NCI-H1694 treated with DMSO at 0.1 percent for 48 hours (cell line): ENCODE measurements around the gene DYNC1I1.
A peak's percentile ranks its signal among the peaks of the same experiment; 100 is the strongest.

ENCODE experiments used
- DNase-seq: peaks from one replicate; lab custom pipeline; 2025; lab: John Stamatoyannopoulos, UW

Gene DYNC1I1

DNA sequence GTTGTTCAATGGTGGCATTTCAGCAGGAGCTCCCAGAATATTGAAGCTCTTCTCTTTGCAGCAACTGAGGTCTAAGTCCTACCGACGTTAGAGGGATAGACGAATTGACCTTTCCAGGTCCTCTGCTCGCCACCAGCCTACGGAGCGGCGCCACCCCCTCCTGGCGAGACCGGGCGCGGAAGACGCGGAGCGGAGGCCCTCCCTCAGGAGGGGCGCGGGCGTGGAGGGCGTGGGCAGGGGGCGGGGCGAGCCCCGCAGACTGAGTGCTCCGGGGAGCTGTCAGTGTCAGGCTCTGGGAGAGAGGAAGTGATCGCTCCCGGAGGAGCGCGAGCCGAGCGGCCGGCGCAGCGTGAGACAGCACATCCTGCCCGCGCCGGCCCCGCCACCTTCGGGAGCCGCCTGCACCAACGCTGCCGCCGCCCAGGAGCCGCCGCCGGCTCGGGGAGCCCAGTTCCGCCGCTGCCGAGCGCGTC is at the start of gene DYNC1I1:
Gene DYNC1I1, plus strand, starts transcription at position 257 of the 473 bp plus-strand sequence. CDS start 32,176 bp downstream, outside the sequence.
- peak; percentile 48 for DNase-seq

DNA sequence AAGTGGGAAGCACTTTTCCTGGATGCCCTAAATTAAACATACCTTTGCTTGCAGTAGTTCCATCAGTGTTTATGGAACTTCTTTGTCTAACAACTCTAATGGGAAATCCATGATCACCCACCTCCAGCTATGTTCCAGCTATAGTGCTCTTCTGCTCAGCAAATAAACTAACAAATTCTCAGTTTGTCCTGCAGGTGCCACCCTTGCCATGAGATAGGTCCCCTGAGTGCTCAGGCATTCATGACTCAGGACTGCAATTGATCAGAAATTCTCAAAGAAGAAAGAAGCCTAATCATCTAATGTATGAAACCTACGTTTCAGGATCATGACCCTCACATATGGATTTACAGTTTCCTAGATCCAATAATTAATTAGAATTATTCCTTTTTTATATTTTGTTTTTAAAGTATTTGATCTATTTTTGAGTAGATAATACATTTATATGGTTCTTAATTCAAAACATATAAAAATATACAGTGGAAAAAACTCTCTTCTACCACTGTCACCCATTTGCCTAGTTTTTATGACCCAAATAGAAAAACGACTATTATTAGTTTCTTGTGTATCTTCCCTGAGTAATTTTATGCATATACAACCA is 48.7 kb upstream of the DYNC1I1 start:
- peak; percentile 66 for DNase-seq

GRCh38 chr7:95725205-95725604 is 47.1 kb upstream of the DYNC1I1 start:
- peak; percentile 13 for DNase-seq

DNA sequence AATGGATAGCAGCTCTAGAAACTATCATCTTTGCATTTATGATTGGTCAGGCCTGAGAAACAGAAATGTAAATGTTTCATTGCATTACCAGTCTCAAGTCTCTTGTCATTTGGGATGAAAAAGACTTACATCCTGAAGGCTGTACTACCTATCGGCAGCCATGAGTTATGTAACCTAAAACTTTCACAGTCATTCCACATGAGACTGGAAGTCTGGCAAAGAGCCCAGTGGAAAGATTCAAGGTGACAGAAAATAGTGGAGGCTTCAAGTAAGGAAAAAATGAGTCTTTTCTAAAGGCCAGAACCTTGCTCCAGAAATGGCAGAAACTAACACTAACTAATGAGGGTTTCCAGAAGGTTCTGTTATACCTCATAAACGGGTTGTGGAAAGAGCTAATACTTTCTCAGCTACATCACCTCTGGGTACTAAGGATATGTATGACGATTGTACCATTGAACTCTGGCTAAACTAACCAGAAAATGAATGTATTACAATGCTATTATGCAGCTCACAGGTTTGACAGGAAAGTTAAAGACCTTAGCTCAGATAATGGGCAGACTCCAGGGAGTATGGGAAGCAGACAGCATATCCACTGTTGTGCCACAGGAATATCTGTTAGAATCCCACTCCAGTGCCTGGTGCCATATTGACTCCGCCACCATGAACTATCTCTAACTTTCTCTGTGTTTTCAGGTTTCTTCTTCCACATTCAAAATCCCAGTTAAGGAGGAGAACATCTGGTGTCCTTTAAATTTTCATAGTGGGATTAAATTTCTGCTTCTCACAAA is 41.7 kb upstream of the DYNC1I1 start:
- no peak for DNase-seq

DNA sequence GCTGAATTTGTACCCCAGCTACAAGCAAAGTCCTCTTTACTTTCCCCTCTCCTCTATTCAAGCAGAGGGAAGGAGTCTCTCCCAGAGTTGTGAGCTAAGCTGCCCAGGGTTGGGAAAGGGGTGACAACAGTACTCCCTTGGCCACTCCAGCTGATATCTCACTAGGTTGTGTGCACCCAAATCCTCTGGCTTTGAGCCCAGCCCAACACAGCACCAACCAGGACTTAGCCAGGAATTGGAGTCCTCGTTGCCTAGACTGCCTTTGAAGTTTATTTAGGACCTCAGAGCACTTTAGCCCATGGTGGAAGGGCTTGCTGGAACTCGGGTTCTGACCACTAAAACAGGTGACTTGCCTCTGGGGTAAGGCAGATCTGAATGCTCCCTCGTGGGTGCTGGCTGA is 35.7 kb upstream of the DYNC1I1 start:
- DNase-seq, result no peak

DNA sequence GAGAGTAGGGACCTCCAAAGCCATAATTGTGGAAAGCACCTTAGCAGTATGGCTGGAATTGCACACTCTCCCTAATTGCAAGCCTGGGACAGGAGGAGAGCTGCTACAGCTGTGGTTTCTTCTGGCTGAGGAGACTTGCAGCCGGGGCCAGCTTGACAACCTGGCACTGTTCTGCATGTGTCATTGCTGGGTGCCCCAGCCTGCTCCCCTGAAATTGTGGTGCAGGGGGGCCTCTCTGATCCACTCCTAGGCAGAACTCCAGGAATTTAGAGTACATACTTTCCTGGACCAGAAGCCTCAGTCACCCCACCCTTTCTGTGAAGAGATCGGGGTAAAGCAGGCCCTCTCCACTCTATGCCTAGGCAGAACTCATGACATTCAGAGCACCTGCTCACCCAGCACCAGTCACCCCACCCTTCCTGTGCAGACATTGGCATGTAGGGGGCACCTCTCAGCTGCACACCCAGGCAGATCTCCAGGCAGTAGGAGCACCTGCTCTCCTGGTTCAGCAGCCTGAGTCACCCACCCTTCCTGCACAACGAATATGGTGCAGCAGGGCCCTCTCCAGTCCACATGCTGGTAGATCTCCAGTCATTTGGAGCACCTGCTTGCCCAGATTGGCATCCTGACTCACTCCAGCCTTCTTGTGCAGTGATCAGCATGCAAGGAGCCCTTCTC is 34.4 kb upstream of the DYNC1I1 start:
- no peak for DNase-seq

DNA sequence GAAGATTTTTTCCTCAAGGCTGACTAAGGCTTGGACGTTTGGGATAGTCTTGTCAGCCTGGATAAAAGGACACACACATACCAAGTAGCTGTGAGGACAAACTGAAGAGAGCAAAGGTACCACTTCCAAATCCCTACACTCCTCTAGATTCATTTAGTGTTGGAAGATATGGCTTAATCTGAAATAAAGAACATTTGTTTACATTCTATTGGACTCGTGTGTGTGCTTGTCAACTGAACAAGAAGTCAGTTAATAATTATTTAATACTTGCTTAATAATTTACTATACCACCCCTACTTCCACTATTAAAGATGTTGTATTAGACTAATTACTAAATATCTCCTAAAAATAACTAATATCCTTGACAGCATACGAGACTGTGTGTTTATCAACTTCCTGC is 23.3 kb upstream of the DYNC1I1 start:
- DNase-seq, result no peak

- DNase-seq, result no peak
Measured at GRCh38 chr7:95749515-95749914, 22.8 kb upstream of the DYNC1I1 start.

- DNase-seq, result no peak
Measured at GRCh38 chr7:95753440-95753839, 18.9 kb upstream of the DYNC1I1 start.

DNA sequence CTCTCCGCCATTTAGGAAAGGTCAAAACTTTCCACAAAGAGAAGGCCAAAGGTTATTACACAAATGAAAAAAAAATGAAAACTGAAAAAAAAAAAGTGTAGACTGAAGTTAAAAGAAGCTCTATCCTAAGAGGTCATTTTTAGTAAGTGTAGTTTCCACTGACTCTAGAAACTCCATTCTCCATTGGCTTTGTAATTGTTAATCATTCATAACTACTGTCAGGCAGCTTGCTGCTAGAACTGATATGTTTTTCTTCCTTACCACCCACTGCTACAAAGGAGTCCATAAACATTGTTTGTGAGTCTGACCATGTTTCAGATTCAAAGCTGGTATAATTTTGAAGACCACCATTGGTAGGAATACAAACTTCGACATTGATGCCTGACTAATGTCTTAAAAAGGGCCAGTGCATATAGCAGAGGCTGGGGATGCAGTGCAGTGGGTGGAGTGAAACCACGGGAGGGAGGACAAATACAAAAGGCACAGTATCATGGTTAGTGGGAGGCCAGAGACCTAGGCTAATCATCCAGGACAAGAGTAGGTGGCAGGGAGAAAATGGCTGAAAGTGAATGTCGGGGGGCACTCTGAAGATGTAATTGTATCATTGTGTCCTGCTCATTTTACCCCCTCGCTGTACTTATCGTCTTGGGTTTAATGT is 16.9 kb upstream of the DYNC1I1 start:
- DNase-seq, result no peak

- DNase-seq, result no peak
Measured at GRCh38 chr7:95758187-95758586, 14.2 kb upstream of the DYNC1I1 start.

- no peak for DNase-seq
Measured at GRCh38 chr7:95766086-95766485, 6.3 kb upstream of the DYNC1I1 start.

GRCh38 chr7:95766657-95767056 is 5.7 kb upstream of the DYNC1I1 start:
- DNase-seq, result no peak

DNA sequence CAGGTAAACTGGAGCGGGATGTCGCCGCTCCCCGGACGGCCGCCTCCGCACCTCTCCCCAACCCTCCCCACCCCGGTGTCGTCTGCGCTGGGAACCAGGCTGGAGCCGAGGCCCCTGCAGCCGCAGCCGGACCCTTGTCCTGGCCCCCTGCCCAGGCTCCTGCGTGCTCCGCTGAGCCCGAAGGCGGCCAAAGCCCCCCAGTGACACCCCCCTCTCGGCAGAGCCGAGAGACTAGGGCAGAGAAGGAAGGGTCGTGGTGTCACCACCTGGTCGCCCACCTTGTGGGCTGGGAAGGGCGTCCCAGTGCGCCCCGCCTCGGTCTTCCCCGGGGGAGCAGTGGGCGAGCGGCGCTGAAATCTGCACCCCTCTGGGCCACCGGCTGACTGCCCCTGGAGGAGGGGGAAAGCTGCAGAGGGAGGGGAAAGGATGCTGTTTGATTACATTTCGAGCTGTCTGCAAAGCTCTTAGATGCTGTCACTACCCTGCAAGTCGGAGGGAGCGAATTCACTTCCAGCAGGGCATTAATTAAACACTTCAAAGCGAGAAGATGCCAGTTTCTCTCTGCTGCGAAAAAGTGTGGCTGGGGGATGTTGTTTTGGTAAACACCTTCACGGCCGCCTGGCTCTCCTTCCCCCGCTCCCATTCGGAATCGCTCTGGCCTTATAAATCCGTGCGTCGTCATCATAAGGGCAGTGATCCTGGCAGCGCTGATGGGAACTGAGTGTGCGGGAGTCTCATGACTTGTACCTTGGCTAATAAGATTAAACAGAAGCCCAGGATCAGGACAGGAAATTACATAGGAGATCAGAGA is 622 bp downstream of the DYNC1I1 start:
- no peak for DNase-seq

GRCh38 chr7:95776561-95777185 is 4.3 kb downstream of the DYNC1I1 start:
- no peak for DNase-seq

DNA sequence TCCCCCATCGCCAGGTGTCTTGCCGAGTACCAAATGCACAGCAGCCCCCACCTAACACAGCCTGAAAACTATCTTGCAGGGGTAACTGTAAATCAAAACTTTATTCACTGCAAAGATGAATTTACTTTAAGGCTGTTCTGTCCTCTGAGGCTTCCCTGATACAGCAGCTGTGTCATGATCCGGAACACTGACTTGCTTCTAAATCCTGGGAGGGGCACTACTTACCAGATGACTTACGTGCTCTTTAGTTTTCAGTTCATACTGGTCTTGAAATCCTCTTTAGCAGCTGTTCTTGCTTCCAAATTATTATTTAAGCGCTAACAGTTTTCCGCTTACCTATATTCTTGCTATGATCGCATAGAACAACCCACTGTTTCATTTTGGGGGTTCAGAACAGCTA is 4.9 kb downstream of the DYNC1I1 start:
- no peak for DNase-seq

DNA sequence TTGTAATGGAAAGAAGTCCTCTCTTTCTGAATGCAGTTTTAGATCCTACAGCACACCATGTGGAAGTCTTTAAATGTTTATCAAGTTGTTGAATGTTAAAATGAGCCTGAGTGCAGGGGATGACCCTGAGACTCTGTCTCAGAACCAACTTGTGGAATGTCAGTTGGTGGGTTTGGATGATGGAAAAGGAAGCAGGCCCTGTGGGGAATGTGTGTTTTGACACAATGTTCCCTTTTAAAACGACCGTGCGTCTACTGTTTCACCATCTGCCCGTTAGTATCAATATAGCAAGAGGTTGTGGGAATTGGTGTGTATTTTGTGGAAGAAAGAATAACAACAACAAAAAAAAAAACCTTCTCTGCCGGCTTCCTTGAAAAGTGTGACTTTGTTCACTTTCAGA is 8.3 kb downstream of the DYNC1I1 start:
- DNase-seq, result no peak

- DNase-seq, result no peak
Measured at GRCh38 chr7:95781961-95782586, 9.7 kb downstream of the DYNC1I1 start.

GRCh38 chr7:95784796-95785195 is 12.4 kb downstream of the DYNC1I1 start:
- no peak for DNase-seq

GRCh38 chr7:95788258-95788657 is 15.9 kb downstream of the DYNC1I1 start:
- DNase-seq, result no peak

- DNase-seq, result no peak
Measured at GRCh38 chr7:95788884-95789283, 16.5 kb downstream of the DYNC1I1 start.
